Osteoblast (primary cell): ENCODE results near the gene MICU1. TPM values are rescaled to one million over a fixed set of nuclear protein-coding genes. Genes with fewer than 3 reads are reported as not detected.
A peak's percentile ranks its signal among the peaks of the same experiment; 100 is the strongest.

ENCODE experiments used
- DNase-seq: peaks from one replicate; pipeline ENCODE4 v3.0.0; 2011; ENCODE audit warnings: low spot score, mixed read lengths; ENCODE audit not compliant: insufficient read length; ENCODE audit errors: missing footprints
- H2AFZ ChIP-seq: 2 replicates; pipeline ENCODE4 v1.6.0; 2011; ENCODE audit warnings: mild to moderate bottlenecking, low read length
- H3K27ac ChIP-seq: 2 replicates; pipeline ENCODE4 v1.5.1; 2011; ENCODE audit warnings: mild to moderate bottlenecking, low read depth, low read length, moderate library complexity
- H3K27me3 ChIP-seq: 2 replicates; pipeline ENCODE4 v1.6.0; 2012; ENCODE audit warnings: mild to moderate bottlenecking, control low read depth, inconsistent platforms, low read length, moderate library complexity; ENCODE audit not compliant: insufficient read depth
- H3K36me3 ChIP-seq: 2 replicates; pipeline ENCODE4 v1.5.1; 2011; ENCODE audit warnings: mild to moderate bottlenecking, low read length, control low read depth, moderate library complexity; ENCODE audit not compliant: insufficient read depth
- H3K4me1 ChIP-seq: 2 replicates; pipeline ENCODE4 v1.5.1; 2011; ENCODE audit warnings: mild to moderate bottlenecking, low read length, control low read depth, moderate library complexity; ENCODE audit not compliant: insufficient read depth
- H3K4me2 ChIP-seq: 2 replicates; pipeline ENCODE4 v1.6.0; 2011; ENCODE audit warnings: mild to moderate bottlenecking, low read length; ENCODE audit not compliant: insufficient read depth
- H3K4me3 ChIP-seq: fragments of 200-600 bp; sonication (generic); 3 replicates; pipeline ENCODE4 v1.5.1; 2012; ENCODE audit warnings: mild to moderate bottlenecking, low read length, inconsistent platforms; ENCODE audit not compliant: insufficient read depth
- H3K79me2 ChIP-seq: 2 replicates; pipeline ENCODE4 v1.6.0; 2012; ENCODE audit warnings: mild to moderate bottlenecking, low read length, control low read depth, inconsistent platforms; ENCODE audit not compliant: insufficient read depth
- H3K9me3 ChIP-seq: 2 replicates; pipeline ENCODE4 v1.5.1; 2011; ENCODE audit warnings: low read depth, low read length, control low read depth
- H4K20me1 ChIP-seq: 2 replicates; pipeline ENCODE4 v1.6.0; 2012; ENCODE audit warnings: mild to moderate bottlenecking, low read length, control low read depth; ENCODE audit not compliant: insufficient read depth
- total RNA-seq: library from RNA; depleted of rRNA; stranded (reverse); fragments of >200 nt; gene quantifications from 2 replicates; pipeline ENCODE4 v1.2.3, GENCODE V29; 2012
- TF ChIP-seq, protein P1 (sequence below): IDR thresholded peaks from 2 replicates; pipeline ENCODE4 v1.5.1; 2011; ENCODE audit warnings: mild to moderate bottlenecking, low read depth, low read length, moderate library complexity; ENCODE audit errors: extremely low read depth

MICU1 gene
- total RNA-seq, 1 donor: 79.6 TPM

DNA sequence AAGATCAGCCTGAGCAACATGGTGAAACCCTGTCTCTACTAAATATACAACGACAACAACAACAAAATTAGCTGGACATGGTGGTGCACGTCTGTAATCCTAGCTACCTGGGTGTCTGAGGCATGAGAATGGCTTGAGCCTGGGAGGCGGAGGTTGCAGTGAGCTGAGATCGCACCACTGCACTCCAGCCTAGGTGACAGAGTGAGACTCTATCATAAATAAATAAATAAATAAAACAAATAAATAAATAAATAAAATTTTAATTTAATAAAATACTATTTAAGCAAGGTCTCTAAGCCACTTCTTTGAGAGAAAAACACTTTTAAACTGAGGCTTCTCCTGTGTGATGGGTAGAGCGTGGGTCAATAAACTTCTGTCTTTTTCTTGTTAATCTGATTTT lies 38.3 kb downstream of the MICU1 start:
- H3K36me3 ChIP-seq: no peaks in the 10 kb centered on the region
- TF ChIP-seq, protein P1, sequence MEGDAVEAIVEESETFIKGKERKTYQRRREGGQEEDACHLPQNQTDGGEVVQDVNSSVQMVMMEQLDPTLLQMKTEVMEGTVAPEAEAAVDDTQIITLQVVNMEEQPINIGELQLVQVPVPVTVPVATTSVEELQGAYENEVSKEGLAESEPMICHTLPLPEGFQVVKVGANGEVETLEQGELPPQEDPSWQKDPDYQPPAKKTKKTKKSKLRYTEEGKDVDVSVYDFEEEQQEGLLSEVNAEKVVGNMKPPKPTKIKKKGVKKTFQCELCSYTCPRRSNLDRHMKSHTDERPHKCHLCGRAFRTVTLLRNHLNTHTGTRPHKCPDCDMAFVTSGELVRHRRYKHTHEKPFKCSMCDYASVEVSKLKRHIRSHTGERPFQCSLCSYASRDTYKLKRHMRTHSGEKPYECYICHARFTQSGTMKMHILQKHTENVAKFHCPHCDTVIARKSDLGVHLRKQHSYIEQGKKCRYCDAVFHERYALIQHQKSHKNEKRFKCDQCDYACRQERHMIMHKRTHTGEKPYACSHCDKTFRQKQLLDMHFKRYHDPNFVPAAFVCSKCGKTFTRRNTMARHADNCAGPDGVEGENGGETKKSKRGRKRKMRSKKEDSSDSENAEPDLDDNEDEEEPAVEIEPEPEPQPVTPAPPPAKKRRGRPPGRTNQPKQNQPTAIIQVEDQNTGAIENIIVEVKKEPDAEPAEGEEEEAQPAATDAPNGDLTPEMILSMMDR: no peak
- no peak overlapping the region for H3K27ac ChIP-seq
- H3K9me3 ChIP-seq: no peaks in the 10 kb centered on the region
- peaks cover 18% of the 10 kb centered on the region for H4K20me1 ChIP-seq
- peaks cover 71% of the 10 kb centered on the region for H3K79me2 ChIP-seq
- H2AFZ ChIP-seq: no peak overlapping the region
- no peak for DNase-seq
- no peak overlapping the region for H3K4me2 ChIP-seq
- H3K4me3 ChIP-seq: no peak overlapping the region
- H3K27me3 ChIP-seq: no peaks in the 10 kb centered on the region
- no peaks in the 10 kb centered on the region for H3K4me1 ChIP-seq

DNA sequence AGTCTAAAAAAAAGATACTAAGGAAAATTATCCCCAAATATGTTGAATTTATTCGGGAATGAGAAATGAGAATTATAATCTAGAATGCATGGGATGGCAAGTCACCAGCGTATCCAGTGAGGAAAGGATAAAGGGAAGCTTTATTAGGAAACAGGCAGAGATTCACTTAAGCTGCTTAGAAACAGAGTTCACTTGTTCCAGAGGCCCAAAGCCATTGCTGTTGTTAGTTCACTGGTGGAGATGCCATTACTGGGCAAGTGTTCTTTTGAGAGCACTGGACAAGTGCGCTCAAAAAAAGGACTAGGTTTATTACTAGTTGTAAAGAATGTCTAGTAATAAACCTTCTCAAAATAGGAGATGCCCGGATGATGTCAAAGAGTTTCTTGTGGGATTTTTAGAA lies 51.2 kb downstream of the MICU1 start:
- Histone ChIP-seq H3K27me3 (no peaks in the 10 kb centered on the region), H3K79me2 (peaks cover 49% of the 10 kb centered on the region), H3K4me3 (no peak overlapping the region), H4K20me1 (peaks cover 5% of the 10 kb centered on the region), H3K36me3 (no peaks in the 10 kb centered on the region), H3K4me2 (no peak overlapping the region), H3K27ac (no peak overlapping the region), H3K9me3 (no peaks in the 10 kb centered on the region), H2AFZ (no peak overlapping the region), H3K4me1 (peaks cover 8% of the 10 kb centered on the region)
- no peak for DNase-seq
- TF ChIP-seq, protein P1: no peak

DNA sequence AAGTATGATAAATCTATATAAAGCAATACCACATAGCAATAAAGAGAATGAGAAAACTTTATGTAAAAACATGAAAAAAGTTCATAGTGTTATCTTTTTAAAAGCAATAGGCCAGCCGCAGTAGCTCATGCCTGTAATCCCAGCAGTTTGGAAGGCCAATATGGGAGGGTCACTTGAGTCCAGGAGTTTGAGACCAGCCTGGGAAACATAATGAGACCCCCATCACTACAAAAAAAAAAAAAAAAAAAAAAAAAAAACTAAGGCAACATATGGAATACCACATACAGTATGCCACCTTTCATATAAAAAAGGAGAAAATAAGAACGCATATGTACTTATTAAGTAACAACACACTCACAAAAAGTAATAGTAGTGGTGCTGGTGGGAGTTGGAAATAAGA lies 52.8 kb downstream of the MICU1 start:
- Histone ChIP-seq H2AFZ (no peak overlapping the region), H3K4me3 (no peak overlapping the region), H3K36me3 (no peaks in the 10 kb centered on the region), H3K4me2 (no peak overlapping the region), H3K9me3 (no peaks in the 10 kb centered on the region), H4K20me1 (no peaks in the 10 kb centered on the region), H3K27ac (no peak overlapping the region), H3K27me3 (no peaks in the 10 kb centered on the region), H3K4me1 (peaks cover 8% of the 10 kb centered on the region), H3K79me2 (peaks cover 47% of the 10 kb centered on the region)
- TF ChIP-seq, protein P1: no peak
- no peak for DNase-seq

DNA sequence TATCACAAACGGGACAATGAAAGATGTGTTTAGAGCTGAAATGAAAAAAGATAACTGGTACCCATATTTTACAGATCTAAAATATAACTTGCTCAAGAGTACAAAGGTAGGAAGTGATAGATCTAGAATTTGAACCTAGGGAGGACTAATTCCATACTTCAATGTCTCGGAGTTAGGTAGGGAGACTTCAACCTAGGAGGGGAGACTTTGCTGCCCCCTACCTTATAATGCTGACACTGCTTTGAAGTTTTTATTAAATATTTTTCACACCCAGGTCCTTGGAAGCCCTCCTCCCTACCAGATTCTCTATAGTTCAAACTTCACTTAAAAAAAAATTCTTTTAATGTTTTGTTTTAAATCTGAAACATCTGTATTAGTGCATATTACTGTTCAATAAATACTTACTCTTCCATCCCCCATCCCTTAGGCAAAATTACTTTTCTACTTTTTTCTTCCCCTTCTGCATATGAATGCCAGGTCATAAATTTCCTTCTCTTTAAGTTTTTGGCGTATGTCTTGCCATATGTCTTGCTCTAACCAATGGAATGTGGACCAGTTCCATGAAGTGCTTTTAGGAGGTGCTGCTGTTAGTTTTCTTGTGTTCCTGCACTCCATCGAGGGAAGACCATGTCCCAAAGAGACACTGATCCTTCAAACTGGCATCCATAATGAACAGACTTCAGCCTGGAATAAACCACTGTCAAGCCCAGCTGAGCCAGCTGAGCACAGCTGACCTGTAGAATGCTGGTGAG lies 57.8 kb downstream of the MICU1 start:
- TF ChIP-seq, protein P1: peak; percentile 52
- peak overlapping the region; percentile 23 for H2AFZ ChIP-seq
- H3K36me3 ChIP-seq: no peaks in the 10 kb centered on the region
- peak overlapping the region; percentile 36 for H3K4me3 ChIP-seq
- peak overlapping the region; percentile 71 for H3K4me2 ChIP-seq
- no peaks in the 10 kb centered on the region for H3K27me3 ChIP-seq
- peaks cover 32% of the 10 kb centered on the region for H3K79me2 ChIP-seq
- no peaks in the 10 kb centered on the region for H4K20me1 ChIP-seq
- peaks cover 26% of the 10 kb centered on the region for H3K4me1 ChIP-seq
- H3K9me3 ChIP-seq: no peaks in the 10 kb centered on the region
- peak overlapping the region; percentile 74 for H3K27ac ChIP-seq
- peak; percentile 9 for DNase-seq
